ENCODE measurements around the gene RPP14. TPM values are rescaled to one million over a fixed set of nuclear protein-coding genes. Genes with fewer than 3 reads are reported as not detected.

The RPP14 gene
- total and polyA plus RNA-seq, 2 donors (not counting 1 experiment from before 2014, with no cell fraction given): 10.6 to 17.1 TPM

DNA sequence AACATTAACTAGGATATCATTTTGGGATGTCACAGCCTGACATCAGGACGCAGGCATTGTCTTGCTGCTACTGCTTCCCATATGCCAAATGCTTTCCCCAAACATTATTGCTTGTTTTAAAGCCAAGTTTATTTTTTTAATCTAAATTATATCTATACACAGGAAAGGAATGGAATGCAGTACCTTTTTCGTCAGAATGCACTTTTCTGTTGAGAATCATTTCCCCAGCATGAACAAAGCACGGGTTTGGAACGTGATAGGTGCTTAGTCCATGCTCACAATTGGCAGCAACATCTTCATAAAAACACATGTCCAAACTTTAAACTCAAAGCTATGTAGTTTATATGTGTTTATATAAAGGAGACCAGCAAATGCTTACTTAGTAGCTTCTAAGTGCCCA is 52.8 kb downstream of the RPP14 start:
- Histone ChIP-seq H2AFZ (ENCODE audit: low read length) (no peak overlapping the region), H3K4me1 (ENCODE audit: control insufficient read depth, extremely low read depth, insufficient read depth, low read length) (peaks cover 2% of the 10 kb centered on the region), H4K20me1 (ENCODE audit: control insufficient read depth, extremely low read depth, insufficient read depth, low read length) (no peaks in the 10 kb centered on the region), H3K4me3 (replicated peaks in 1 of 4; ENCODE audit: control extremely low read depth in 1 of 4, insufficient read depth in 1 of 4, low read depth in 3 of 4, low read length in 4 of 4) (no peak overlapping the region), H3K9ac (ENCODE audit: insufficient read depth, low read length) (no peak overlapping the region), H3K4me2 (ENCODE audit: extremely low read depth, insufficient read depth, low read length) (no peak overlapping the region), H3K36me3 (ENCODE audit: control insufficient read depth, insufficient read depth, low read length) (no peaks in the 10 kb centered on the region), H3K9me3 (ENCODE audit: control insufficient read depth, insufficient read depth, low read depth, low read length) (no peaks in the 10 kb centered on the region), H3K79me2 (ENCODE audit: control insufficient read depth, insufficient read depth, low read length) (peaks cover 3% of the 10 kb centered on the region), H3K27ac (ENCODE audit: insufficient read depth, low read length) (no peak overlapping the region), H3K27me3 (ENCODE audit: control insufficient read depth, insufficient read depth, low read length) (no peaks in the 10 kb centered on the region)
- TF ChIP-seq EZH2 (IDR thresholded peaks at IDR 0.05; ENCODE audit: low read length, missing control alignments): no peak
- TF ChIP-seq, protein P1, sequence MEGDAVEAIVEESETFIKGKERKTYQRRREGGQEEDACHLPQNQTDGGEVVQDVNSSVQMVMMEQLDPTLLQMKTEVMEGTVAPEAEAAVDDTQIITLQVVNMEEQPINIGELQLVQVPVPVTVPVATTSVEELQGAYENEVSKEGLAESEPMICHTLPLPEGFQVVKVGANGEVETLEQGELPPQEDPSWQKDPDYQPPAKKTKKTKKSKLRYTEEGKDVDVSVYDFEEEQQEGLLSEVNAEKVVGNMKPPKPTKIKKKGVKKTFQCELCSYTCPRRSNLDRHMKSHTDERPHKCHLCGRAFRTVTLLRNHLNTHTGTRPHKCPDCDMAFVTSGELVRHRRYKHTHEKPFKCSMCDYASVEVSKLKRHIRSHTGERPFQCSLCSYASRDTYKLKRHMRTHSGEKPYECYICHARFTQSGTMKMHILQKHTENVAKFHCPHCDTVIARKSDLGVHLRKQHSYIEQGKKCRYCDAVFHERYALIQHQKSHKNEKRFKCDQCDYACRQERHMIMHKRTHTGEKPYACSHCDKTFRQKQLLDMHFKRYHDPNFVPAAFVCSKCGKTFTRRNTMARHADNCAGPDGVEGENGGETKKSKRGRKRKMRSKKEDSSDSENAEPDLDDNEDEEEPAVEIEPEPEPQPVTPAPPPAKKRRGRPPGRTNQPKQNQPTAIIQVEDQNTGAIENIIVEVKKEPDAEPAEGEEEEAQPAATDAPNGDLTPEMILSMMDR (conservative IDR thresholded peaks at IDR 0.05 in 1 of 2, IDR thresholded peaks at IDR 0.05 in 1 of 2; ENCODE audit: low read depth in 1 of 2, low read length in 2 of 2): no peak
- DNase-seq (ENCODE audit: low read depth in 2 of 2): no peak

DNA sequence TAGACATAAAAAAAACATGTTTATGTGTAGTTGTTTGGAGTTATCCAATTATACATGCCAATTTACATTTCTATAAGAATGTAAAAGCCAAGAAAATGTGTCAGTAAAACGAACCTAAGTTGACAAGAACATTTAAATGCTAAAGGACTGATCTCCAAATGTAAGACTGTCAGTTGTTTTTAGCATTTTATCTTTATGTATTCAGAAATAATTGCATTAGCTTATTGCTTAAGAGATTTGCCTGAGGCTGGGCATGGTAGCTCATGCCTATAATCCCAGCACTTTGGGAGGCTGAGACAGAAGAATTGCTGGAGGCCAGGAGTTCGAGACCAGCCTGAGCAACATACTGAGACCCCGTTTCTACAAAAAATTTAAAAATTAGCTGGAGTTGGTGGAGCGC is 53.6 kb downstream of the RPP14 start:
- Histone ChIP-seq H3K4me3 (replicated peaks in 1 of 4; ENCODE audit: control extremely low read depth in 1 of 4, insufficient read depth in 1 of 4, low read depth in 3 of 4, low read length in 4 of 4) (no peak overlapping the region), H2AFZ (ENCODE audit: low read length) (no peak overlapping the region), H3K79me2 (ENCODE audit: control insufficient read depth, insufficient read depth, low read length) (peaks cover 3% of the 10 kb centered on the region), H3K9ac (ENCODE audit: insufficient read depth, low read length) (no peak overlapping the region), H3K27ac (ENCODE audit: insufficient read depth, low read length) (no peak overlapping the region), H4K20me1 (ENCODE audit: control insufficient read depth, extremely low read depth, insufficient read depth, low read length) (no peaks in the 10 kb centered on the region), H3K9me3 (ENCODE audit: control insufficient read depth, insufficient read depth, low read depth, low read length) (no peaks in the 10 kb centered on the region), H3K4me2 (ENCODE audit: extremely low read depth, insufficient read depth, low read length) (no peak overlapping the region), H3K27me3 (ENCODE audit: control insufficient read depth, insufficient read depth, low read length) (no peaks in the 10 kb centered on the region), H3K36me3 (ENCODE audit: control insufficient read depth, insufficient read depth, low read length) (no peaks in the 10 kb centered on the region), H3K4me1 (ENCODE audit: control insufficient read depth, extremely low read depth, insufficient read depth, low read length) (peaks cover 2% of the 10 kb centered on the region)
- no peak for DNase-seq (ENCODE audit: low read depth in 2 of 2)
- no peak for TF ChIP-seq EZH2 (IDR thresholded peaks at IDR 0.05; ENCODE audit: low read length, missing control alignments)
- TF ChIP-seq, protein P1 (conservative IDR thresholded peaks at IDR 0.05 in 1 of 2, IDR thresholded peaks at IDR 0.05 in 1 of 2; ENCODE audit: low read depth in 1 of 2, low read length in 2 of 2): no peak

DNA sequence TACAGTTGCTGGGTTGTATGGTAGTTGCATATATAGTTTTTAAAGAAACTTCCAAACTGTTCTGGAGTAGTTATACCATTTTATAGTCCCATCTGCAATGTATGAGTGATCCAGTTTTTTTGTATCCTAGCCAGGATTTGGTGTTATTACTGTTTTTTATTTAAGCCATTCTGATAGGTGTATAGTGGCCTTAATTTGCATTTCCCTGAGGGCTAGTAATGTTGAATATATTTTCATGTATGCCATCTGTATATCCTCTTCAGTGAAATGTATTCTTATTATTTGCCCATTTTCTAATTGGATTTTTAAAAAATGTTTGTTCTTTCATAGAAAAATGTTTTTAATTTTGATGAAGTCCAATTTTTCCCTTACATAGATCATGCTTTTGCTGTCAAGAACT is 55.8 kb downstream of the RPP14 start:
- no peak overlapping the region for H3K4me3 ChIP-seq (replicated peaks in 1 of 4; ENCODE audit: control extremely low read depth in 1 of 4, insufficient read depth in 1 of 4, low read depth in 3 of 4, low read length in 4 of 4)
- no peak overlapping the region for H3K9ac ChIP-seq (ENCODE audit: insufficient read depth, low read length)
- no peak for TF ChIP-seq EZH2 (IDR thresholded peaks at IDR 0.05; ENCODE audit: low read length, missing control alignments)
- TF ChIP-seq, protein P1 (conservative IDR thresholded peaks at IDR 0.05 in 1 of 2, IDR thresholded peaks at IDR 0.05 in 1 of 2; ENCODE audit: low read depth in 1 of 2, low read length in 2 of 2): no peak
- no peaks in the 10 kb centered on the region for H3K27me3 ChIP-seq (ENCODE audit: control insufficient read depth, insufficient read depth, low read length)
- H3K4me1 ChIP-seq (ENCODE audit: control insufficient read depth, extremely low read depth, insufficient read depth, low read length): peaks cover 2% of the 10 kb centered on the region
- H4K20me1 ChIP-seq (ENCODE audit: control insufficient read depth, extremely low read depth, insufficient read depth, low read length): no peaks in the 10 kb centered on the region
- H3K27ac ChIP-seq (ENCODE audit: insufficient read depth, low read length): no peak overlapping the region
- H2AFZ ChIP-seq (ENCODE audit: low read length): no peak overlapping the region
- H3K36me3 ChIP-seq (ENCODE audit: control insufficient read depth, insufficient read depth, low read length): no peaks in the 10 kb centered on the region
- no peak for DNase-seq (ENCODE audit: low read depth in 2 of 2)
- no peaks in the 10 kb centered on the region for H3K9me3 ChIP-seq (ENCODE audit: control insufficient read depth, insufficient read depth, low read depth, low read length)
- H3K4me2 ChIP-seq (ENCODE audit: extremely low read depth, insufficient read depth, low read length): no peak overlapping the region
- H3K79me2 ChIP-seq (ENCODE audit: control insufficient read depth, insufficient read depth, low read length): peaks cover 3% of the 10 kb centered on the region

Measured in fibroblast of lung (primary cell).